H1 (cell line): ENCODE results near the gene GPR180. TPM values are rescaled to one million over a fixed set of nuclear protein-coding genes. Genes with fewer than 3 reads are reported as not detected.

ENCODE experiments used
- BRCA1 ChIP-seq: IDR thresholded peaks from 2 replicates; pipeline ENCODE4 v1.6.1; 2012; ENCODE audit warnings: low read depth, low read length, improper control_type of control experiment
- polyA plus RNA-seq, 7 experiments: library from polyadenylated mRNA; depleted of rRNA in 3 of 7; stranded (reverse) in 5 of 7; unstranded in 2 of 7; fragments of >200 nt in 5 of 7; fragments of 200-250 nt in 2 of 7; gene quantifications; 1 replicate in 5 of 7; 2 replicates in 1 of 7; 4 replicates in 1 of 7; pipeline versions ENCODE4 v1.2.1 to v1.2.3, GENCODE V29; 2011 to 2013; ENCODE audit warnings: missing spikeins in 2 of 7, mixed read lengths in 2 of 7
- total RNA-seq: library from RNA; stranded (reverse); fragmentation: NEBNext Ultra II Directional; extraction: Animal tissue kit (Norgen Biotek cat#: 25700); gene quantifications from 2 replicates; pipeline ENCODE4 v1.2.1, GENCODE V29; 2021

The GPR180 gene
- total and polyA plus RNA-seq, 2 of the 8 experiments (the other 6 are each of a cell fraction or from before 2014, with no cell fraction given): 1.8 to 4.8 TPM

DNA sequence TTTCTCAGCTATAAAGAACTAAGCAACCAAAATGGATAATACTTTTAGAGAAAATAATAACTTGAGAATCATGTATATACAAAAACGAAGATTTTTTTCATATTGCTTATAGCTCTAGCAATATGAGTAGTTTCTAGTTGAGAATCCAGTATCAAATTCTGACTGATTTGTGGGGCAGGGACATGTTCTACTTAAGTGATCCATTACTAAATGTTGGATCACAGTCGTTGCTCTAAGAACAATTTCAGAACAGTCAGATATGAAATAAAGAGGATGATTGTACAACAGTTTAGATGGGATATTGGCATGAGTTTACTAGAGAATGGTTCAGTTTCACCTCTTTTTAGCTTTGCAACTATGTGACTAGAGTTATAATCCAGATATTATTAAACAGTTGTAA lies 70.7 kb downstream of the GPR180 start (continued):
- TF ChIP-seq BRCA1: no peak
- TF ChIP-seq, all 59 proteins: peak for 0
